Liver (tissue), 3 donors: Measurements from ENCODE around the gene ERC1.

Experiments used
- CTCF ChIP-seq: fragments of 150-350 bp; IDR thresholded peaks from 2 replicates; pipeline ENCODE4 v1.5.1; 2017; ENCODE audit warnings: improper control_type of control experiment, low read depth, low read length; ENCODE audit not compliant: missing input control
- SP1 ChIP-seq: IDR thresholded peaks from 2 replicates; pipeline ENCODE4 v1.6.1; 2018; ENCODE audit warnings: antibody characterized with exemption, mild to moderate bottlenecking
- donor health status: healthy.
- donor health status: healthy.

- TF ChIP-seq CTCF (no peak), SP1 (no peak)
These were observed 14.4 kb upstream of the ERC1 start for GRCh38 chr12:976644-977043.
